ENCODE results near the gene TSSK2.

Gene TSSK2

DNA sequence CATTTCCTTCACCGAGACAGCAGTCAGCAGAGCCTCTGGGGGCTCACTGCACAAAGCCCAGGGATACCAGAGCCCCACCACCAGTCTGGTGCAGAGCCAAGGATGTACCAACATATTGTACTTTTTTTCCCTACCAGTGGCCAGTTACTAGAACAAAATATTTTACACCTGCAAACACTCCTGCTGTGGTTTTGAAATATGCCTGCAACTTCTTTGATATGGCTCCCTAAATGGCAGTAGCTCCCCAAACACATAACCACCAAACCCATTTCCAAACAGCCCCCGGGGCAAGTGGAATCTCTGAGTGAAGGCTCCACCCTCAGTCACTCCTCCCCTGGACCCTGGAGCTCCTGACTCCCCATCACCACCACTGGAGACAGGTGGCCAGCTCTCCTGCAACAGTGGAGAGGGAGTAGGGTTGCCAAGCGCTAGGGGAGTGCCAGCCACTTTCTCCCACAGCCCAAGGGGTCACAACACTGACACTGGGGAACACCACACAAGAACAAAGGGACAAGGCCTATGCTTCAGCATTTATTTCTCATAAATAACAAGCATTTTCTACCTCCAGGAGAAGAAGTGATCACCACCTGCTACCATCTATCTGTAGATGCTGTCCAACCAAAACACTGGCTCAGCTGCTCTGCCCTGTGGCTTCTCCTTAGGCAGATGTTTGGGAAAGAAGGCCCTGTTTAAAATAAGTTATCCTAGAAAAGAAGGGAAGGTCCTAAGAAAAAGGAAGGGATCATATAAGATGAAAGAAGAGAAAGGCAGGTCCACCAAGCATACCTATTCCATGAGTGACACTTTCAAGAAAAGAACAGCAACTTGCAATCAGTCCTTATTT is 24.0 kb upstream of the TSSK2 start:
- DNase-seq (ENCODE audit: low read depth in 2 of 2) = no peak

DNA sequence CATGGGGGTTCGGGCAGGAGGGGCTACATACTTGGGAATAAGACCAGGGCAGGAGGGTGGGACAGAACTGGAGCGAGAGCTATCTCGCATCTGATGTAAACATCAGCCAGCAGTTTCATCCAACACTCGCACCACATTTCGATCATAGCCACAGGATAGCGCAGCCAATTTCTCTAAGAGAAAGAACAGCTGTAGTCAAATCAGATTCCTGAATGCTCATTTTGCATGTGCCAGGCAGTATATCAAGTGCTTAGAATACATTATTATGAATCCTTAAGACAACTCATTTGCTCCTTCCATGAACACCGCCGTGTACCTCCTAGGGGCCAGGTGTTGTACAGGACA is 23.4 kb upstream of the TSSK2 start:
- no peak for DNase-seq (ENCODE audit: low read depth in 2 of 2)

DNA sequence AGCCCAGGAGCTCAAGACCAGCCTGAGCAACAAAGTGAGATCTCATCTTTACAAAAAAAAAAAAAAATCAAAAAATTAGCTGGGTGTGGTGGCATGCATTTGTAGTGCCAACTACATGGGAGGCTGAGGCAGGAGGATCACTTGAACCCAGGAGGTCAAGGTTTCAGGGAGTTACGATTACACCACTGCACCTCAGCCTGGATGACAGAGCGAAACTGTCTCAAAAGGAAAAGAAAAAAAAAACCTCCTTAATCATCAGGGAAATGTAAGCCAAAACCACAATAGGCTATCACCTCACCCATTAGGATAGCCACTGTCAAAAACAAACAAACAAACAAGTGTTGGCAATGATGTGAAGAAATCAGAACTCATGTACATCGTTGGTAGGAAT is 22.3 kb upstream of the TSSK2 start:
- DNase-seq (ENCODE audit: low read depth in 2 of 2) = no peak

DNA sequence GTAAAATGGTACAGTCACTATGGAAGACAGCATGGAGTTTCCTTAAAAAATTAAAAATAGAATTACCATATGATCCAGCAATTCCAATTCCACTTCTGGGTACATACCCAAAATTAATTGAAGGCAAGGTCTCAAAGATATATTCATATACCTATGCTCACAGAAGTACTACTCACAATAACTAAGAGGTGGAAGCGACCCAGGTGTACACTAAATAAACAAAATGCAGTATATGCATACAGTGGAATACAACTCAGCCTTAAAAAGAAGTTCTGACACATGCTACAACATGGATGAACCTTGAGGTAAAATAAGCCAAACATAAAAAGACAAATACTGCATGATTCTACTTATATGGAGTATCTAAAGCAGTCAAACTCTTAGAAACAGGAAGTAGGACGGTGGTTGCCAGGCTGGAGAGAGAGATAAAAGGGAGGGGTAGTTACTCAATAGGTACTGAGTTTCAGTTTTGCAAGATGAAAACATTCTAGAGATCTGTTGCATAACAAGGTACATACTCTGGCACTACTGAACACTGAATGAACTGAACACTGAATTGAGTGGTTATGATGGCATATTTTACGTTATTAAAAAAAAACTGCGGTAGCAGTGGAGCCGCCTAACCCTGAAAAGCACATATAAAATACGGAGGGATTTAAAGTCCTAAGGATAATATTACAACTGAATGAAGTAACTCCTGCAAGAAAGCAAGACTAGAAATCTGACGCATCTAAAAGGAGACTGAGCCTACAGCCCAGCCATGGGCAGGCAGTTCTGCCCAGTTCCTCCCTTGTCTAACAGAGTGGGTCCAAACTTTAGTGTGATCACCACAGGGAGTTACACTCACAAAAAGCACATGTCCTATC is 21.7 kb upstream of the TSSK2 start:
- peak in 1 of 2 donors; percentile 8 for DNase-seq (ENCODE audit: low read depth in 2 of 2)

DNA sequence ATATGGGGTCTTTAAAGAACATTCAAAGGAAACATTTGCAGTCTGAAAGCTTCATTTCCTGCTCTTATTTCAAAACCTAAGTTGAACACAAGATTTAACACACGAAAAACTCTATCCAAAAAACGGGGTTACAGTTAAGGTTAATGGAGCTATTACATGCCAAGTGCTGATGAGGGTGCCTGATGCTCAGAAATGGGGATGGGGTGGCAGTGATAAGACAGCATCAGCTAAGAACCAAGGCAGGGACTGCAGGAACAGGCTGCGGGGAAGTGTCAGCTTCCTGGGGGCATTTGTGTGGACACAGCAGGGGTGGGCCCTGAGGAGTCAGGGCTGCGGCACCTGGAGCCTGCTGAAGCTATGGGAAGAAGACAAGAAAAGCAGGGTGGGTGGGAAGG is 21.0 kb upstream of the TSSK2 start:
- DNase-seq (ENCODE audit: low read depth in 2 of 2) = no peak

DNA sequence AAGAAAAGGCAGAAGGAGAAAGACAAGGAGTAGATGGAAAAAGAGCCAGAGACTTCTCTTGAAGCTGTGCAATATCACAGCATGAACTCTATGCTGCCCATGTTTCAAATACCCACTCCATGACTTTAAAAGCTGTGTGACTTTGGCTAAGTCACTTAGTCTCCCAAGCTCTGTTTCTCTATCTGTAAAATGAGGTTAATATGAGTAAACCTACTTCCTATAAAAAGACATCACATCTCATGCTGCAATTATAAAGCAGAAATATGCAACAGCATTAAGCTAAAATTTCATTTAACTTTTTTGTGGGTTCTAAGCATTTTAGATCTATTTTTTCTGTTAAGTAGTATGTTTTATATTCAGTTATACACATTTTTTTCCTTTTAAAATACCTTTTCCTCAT is 20.5 kb upstream of the TSSK2 start:
- no peak for DNase-seq (ENCODE audit: low read depth in 2 of 2)

DNA sequence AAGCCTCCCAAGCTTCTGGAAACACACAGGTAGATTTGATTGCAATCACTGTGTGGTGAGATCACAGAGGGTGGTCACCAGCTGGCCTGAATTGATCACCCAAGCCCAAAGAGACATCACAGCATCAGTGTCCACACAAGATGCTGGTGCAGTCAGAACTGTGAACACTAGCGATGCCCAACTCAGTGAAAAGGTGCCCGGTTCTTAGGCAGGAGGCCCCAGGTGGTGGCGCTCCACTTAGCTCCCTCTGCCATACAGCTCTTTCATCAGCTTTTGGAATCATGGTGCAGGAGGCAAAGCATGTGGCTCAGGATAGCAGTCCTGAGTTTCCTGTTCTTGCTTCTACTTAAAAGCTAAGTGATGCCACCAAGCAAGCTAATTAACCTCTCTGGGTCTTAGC is 20.0 kb upstream of the TSSK2 start:
- DNase-seq (ENCODE audit: low read depth in 2 of 2) = no peak

DNA sequence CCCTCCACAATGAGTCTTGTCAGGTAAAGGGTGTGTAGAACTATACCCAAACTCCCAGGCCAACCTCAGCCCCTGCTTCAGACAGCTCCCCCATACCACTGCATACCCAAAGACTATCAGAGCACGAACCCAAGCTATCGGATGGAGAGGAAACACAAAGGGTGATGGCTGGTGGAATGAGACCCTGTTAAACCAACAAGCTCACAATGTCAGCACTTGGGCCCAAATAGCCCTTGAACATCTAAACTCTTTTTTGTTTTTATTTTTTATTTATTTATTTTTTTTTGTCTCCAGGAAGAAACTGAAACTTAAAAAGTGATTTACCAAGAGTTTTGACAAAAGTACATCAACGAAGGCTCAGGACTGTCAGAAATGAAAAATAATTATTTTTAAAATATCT is 19.5 kb upstream of the TSSK2 start:
- no peak for DNase-seq (ENCODE audit: low read depth in 2 of 2)

DNA sequence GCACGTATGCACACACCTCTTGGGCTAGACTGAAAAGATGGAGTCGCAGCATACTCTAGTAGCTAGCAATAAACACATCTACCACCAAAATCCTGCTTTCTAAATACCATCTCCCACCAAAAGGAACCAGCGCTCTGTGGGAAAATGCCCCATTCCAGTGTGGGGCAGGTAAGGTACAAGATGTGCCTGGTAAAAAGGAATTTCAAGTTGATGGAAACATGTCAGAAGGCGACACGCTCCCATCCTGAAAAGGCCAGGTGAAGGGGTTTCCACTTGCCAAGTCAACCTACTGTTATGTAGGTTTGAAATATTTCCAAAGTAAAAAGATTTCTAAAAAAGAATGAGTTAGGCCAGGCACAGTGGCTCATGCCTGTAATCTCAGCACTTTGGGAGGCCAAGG is 17.7 kb upstream of the TSSK2 start:
- DNase-seq (ENCODE audit: low read depth in 2 of 2) = no peak

DNA sequence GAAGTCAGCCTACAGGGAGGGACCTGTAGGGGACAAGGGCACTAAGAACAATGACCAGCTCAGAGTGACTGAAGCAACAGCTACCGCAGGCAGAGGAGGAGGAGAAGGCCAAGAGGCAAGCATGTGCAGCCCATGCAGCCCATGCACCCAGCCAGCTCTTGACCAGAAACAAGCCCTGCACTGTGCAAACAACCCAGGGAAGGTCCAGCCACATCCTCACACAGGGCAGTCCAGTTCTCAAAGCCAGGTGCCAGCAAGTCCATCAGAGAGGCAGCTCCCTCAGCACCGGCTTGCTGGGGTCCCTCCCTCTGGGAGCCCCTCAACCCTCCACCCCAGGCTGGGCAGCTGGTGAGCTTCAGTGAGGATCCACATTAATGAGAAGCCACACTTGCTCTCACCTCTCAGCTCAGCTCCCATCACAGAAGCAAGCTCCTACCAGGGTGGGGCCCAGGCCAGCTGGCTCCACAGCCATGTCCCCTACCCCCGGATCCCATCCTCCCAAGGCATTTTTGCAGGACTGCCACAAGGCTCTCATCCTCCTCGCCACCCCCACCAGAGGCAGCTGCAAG is 16.0 kb upstream of the TSSK2 start:
- no peak for DNase-seq (ENCODE audit: low read depth in 2 of 2)

DNA sequence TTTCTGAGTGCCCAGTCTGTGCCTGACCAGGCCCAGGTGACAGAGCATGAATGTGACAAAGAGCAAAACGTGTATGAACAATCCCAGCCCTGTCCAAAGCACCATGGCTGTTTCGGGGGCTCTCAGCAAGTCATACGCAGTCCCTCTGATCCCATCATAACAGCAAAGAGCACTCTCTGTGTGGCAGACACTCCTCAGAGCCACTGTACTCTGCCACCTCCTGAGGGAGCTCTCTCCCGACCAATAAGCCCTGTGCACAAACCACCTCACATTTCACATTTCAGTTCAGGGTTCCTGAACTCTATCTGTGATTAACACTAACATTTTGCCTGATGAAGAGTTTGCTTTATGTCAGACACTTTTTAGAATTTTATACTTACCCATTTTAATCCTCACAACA is 15.5 kb upstream of the TSSK2 start:
- DNase-seq (ENCODE audit: low read depth in 2 of 2) = no peak

DNA sequence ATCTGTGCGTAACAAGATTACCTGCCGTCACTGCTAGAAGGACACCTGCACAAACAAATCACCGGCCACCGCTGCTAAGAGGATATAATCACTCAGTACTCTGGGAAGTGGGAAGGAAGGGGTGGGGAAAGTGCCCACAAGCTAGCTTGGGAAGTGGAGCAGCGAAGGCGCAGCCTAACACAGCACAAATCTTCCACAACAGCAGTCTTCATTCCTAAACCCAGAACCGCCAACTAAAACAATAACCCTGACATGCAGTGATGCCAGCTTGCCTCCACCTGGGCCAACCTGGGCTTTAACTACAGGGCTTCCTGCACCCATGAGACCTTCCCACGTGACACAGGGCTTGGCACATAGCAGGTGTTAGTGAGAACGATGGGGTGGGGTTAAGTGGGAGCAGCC is 14.0 kb upstream of the TSSK2 start:
- no peak for DNase-seq (ENCODE audit: low read depth in 2 of 2)

DNA sequence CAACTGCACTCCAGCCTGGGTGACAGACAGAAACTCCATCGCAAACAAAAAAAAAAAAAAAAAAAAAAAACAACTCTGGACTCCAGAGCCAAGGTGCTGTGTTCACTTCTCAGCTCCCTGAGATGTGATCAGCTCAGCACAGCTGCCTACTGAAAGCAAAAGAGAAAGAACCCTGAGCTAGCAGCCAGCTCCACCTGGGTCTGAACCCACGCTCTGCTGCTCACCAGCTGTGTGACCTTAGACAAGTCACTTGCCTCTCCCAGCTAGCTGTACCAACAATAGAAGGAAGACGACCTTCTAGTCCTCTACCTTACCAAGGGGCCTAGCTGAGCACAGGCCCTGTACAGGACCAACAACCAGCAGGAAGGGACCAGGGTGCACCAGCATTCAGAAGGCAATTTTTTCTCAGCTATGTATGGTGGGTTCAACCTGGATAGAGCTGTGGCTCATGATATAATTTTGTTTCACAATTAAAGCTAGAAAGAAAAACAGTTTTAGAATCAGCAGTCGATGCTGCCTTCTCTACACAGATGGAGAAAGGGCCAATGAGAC is 12.7 kb upstream of the TSSK2 start:
- DNase-seq (ENCODE audit: low read depth in 2 of 2) = no peak

DNA sequence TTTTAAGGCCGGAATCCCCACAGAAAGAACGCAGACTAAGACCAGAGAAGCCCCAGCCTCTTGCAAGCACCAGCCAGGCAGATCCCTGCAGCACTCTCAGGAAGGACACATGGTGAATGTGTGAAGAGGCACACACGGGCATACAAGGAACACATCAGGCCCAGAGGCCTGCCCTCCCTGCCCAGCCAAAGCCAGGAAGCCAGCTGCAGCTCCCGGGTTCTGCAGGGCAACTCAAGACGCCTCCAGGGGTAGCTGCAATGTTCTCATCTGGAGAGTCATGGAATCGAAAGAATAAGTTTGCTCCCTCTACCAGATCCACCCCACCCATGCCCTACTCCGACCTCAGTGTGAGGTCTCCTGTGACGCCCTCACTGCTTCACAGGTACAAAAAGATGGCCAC is 11.2 kb upstream of the TSSK2 start:
- no peak for DNase-seq (ENCODE audit: low read depth in 2 of 2)

DNA sequence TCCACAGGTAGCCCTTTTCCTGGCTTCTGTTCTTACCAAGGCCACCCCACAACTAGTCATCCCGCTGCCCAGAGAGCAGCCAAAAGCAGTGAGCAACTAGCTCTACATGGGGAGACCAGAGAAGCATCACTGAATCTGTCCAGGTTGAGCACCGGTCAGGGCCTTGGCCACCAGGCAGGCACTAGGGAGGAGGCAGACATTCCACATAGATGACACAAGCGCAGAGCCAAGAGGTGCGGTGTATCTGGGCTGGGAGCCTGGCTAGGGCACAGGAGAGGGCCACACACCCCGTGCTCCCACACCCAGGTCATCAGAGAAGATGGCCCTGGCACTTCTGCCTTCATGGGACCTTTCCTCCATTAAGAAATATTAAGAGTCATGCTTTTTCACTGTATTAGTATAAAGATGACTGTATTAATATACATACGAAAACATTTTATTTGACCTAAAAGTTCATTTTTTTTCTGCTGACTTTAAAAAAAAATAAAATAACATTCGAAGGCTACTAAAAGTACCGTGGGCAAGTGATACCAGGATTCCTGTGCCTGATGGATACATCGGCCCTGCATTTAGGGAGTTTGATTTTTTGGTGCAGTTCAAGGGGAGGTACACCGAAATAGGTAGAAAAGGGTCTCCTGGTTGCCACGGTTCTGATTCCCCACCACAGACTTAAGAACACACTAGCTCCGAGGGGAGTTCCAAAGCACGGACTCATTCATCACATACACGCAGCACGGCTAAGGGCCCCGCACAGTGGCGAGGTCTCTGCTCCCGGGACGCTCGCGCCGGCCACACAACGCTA is 10.1 kb upstream of the TSSK2 start:
- DNase-seq (ENCODE audit: low read depth in 2 of 2) = peak in 1 of 2 donors; percentile 4

DNA sequence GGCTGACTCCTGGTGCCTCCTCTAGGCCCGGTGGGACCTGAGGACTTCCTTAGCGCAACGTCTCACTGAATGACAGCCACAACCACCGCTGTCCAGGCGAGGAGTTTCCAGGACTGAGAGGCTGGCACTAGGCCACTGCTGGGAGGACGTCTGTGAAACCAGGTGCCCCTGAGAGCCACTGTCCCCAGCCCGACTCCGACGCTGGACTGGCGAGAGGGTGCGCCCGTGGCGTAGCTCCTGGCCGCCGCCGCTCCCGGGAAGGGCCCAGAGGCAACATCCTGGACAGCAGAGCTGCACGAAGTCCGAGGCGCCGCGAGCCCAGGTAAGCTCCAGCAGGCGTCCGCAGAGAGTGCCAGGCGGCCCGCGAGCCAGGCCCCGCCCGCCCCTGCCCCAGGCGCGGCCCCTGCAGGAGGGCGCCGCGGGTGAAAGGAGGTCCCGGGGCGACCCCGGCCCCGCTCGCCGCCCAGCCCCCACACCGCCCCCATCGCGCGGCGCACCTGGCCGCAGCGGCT is 9.4 kb upstream of the TSSK2 start:
- DNase-seq (ENCODE audit: low read depth in 2 of 2) = no peak

DNA sequence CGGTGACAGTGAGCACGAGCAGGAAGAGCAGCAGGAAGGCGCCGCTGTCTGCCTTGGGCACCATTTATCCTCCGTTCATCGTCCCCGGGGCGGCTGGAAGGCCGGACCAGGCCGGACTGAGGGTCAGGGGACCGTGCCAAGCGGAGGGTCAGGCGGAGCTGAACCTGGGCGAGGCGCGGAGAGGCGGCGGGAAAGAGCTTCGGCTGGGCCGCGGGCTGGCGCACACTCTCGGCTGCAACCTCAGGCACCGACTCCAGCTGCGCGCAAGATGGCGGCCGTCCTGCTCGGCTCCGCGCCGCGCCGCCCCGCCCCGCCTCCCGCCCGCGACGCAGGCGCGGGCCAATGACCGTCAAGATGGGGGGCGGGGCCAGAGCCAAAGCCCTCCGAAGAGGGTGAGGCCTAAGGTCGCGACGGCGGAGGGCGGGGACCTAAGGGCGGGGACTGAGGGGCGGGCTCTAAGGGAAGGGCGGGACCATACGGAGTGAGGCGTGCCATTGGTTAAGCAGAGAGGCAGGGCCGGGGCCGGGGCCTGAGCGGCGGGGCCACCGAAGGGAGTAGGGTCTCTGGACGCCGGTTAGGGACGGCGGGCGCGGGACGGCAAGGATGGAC is 8.9 kb upstream of the TSSK2 start, which contains the start of gene DGCR2:
Gene DGCR2, minus strand, starts transcription at position 270 of the 609 bp plus-strand sequence. Its CDS starts 206 bp downstream, at position 64.
- DNase-seq (ENCODE audit: low read depth in 2 of 2) = peak; percentile 92 to 95

DNA sequence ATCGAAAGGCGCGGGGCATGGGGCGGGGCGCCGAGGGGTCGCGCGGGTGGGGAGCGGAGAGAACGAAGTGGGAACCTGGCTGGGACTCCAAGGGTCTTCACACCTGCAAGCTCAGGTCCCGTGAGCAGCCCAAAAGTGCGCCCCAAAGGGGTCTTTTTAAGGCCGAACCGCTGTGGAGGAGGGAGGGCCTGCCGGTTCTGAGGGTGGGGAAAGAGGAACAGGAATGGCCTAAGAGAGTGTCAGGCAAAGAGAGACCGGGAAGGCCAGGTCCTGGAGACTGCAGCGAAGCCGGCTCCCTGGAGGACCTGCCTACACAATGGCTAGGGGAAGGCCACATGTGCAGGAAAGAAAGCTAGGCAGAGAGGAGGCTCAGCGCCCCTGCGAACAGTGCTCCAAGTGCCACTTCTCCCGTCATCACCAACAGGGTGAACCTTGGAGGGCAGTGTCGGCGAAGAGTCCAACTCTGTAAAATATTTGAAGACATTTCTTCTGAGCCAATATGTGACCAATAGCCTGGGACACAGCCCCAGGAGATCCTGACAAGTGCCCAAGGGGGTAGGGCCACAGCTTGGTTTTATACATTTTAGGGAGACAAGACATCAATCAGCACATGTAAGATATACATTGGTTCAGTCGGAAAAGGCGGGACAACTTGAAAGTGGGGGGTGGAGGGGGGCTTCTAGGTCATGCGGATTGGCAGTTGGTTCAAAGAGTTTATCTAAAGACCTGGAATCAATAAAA is 8.2 kb upstream of the TSSK2 start:
- DNase-seq (ENCODE audit: low read depth in 2 of 2) = no peak

DNA sequence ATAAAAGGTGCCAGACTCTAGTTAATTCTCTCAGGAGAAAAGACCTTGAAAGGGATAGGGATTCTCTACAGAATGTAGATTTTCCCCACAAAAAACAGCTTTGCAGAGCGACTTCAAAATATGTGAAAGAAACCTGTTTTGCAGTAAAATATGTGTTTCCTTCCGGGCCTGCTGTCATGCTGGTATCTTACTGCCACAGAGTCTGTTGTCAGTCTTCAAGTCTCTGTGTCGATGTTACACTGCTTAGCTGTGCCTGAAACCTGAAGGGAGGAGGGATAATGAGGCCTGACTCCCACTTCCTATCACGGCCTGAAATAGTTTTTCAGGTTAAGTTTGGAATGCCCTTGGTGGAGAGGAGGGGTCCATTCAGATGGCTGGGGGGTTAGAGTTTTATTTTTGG is 7.2 kb upstream of the TSSK2 start:
- no peak for DNase-seq (ENCODE audit: low read depth in 2 of 2)

DNA sequence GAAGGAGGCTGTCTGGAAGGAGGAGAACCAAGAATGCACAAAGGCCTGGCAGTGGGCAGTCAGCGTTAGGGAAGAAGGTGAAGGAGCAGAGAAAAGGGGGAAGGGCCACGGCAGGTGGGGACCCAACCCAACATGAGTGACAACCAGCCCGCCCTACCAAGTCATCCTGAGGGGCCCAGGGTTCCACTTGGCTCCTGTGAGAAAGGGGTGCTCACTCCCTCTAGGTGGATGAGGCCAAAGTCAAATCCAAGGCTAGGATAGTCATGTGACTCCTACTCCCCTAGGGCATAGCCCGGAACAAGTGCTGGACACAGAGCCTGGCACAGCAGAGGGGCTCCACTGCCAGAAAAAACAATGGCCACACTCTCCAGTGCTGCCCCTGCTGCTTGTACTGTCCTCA is 6.7 kb upstream of the TSSK2 start:
- no peak for DNase-seq (ENCODE audit: low read depth in 2 of 2)
